HG03520 (cell line): ENCODE results near the gene ULK1.
"Not testable (repeated sequence)": the region's sequence is repeated elsewhere in the genome, so short reads cannot be mapped to it uniquely, and the experiment has no call there.

ENCODE experiments used
- ATAC-seq: cut with Tn5 transposase; IDR thresholded peaks from one replicate; pipeline ENCODE4 v1.9.1; 2021; ENCODE audit warnings: mild to moderate bottlenecking, moderate library complexity; ENCODE audit not compliant: unreplicated experiment

Gene ULK1

DNA sequence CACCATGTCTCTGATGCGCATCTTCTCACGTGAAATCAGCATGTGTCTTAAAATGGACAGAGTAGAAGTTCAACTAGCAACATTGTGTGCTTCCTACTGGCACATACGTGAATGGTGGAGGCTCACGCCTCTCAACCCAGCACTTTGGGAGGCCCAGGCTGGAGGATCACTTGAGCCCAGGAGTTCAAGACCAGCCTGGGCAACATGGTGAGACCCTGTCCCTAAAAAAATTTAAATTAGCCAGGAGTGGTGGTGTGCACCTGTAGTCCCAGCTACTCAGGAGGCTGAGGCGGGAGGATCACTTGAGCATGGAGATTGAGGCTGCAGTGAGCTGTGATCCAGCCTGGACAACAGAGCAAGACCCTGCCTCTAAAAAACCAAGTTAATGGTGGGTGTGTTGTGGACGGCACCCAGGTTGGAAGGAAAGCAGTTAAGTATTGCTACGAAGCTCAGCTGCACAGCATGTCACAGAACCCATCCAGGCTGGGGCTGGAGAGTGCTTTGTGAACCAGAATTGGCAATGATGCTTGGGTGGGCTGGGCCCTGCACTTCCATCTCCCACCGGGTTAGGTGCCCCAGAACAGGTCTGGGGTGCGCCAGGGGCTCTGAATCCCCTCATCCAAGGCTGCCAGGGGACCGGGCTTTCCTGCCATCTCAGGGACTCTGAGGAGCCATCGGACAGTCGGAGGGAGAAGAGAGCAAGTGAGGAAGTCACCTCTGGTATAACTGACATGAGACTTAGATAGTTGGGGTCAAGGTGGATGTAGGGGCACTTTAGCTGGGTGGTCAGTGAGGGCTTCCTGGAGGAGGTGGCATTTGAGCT, 33.0 kb upstream of the ULK1 start:
- ATAC-seq: no peak

DNA sequence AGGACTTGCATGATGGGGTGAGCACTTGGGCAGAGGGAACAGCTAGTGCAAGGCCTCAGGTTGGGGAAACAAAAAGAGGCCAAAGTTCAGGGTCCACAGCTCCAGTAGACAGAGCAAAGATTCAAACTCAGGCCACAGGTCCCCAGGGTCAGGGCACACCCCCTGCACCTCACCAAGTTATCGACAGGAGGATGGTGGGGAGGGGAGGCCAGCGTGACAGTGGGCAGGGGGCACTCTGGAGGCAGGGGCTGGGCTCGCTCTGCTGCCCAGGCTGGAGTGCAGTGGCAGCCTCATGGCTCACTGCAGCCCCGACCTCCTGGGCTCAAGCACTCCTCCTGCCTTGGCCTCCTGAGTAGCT, 32.4 kb upstream of the ULK1 start:
- ATAC-seq: no peak

DNA sequence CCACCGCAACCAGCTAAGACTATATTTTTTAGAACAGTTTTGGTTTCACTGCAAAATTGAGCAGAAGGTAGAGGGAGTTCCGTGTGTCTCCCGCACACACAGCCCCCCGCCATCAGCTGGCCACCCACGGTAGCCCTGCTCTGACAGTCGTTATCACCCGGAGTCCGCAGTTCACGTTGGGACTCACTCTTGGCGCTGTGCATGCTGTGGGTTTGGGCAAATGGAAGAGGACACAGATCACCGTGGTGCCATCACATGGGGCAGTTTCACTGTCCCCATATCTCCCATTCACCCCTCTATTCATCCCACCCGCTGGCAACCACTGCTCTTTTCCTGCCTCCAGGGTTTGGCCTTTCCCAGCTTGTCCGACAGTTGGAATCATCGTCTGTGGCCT, 31.8 kb upstream of the ULK1 start:
- no peak for ATAC-seq

DNA sequence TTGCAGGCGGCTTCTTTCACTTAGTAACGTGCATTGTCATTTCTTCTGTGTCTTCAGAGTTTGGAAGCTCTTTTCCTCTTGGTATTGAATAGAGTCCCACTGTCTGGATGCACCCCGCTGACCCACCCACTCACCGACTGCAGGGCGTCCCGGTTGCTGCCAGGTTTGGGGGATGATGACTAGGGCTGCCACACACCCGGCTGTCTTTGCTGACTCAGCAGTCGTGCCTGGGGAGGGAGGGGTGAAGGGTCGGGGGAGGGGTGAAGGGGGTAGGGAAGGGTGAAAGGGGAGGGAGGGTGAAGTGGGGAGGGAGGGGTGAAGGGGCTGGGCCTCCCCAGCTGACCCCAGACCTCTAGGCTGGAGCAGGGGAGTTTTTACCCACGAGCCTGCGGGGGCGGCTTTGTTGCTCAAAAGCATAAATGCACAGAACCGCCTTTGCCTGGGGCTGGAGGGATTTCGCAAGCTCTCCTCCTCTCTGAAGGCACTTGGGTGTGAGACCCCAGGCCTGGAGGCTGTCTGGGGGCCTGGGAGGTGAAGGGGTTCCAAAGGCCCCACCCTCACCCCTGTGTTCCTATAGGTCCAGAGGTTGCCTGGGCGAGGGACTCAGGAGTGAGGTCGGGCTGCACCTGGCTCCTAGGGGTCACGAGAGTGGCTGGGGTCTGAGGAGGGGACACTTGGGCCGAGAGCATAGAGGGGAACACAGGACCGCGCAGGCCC, 31.3 kb upstream of the ULK1 start:
- ATAC-seq: no peak

DNA sequence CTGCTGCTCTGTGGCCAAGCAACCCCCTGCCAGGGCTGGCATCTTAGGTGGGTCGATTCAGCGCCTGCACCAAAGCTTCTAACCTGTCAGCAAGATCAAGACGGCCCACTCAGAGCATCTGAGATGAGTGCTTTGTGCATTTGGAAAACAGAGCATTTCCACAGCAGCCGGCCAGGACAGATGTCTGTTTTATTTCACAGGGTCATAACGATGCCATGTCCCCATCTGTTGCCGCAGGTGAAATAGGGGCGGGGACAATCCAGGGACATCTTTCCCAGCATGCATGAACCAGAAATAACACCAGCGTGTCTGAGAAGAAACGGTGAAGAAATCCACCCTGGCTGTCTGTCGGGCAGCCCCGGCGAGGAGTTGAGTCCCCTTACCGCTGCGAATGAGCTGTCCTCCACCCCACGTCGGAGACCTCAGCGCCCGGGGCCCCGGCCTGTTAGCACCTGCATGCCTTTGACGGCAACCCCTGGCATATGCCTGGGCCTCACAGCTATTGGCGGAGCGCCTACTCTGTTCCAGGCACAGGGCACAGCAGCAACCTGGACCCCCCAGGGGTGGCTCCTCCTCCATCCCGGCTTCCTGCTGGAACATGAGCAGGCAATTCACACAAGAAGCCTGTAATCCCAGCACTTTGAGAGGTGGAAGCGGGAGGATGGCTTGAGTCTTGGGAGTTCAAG, 30.6 kb upstream of the ULK1 start:
- no peak for ATAC-seq

DNA sequence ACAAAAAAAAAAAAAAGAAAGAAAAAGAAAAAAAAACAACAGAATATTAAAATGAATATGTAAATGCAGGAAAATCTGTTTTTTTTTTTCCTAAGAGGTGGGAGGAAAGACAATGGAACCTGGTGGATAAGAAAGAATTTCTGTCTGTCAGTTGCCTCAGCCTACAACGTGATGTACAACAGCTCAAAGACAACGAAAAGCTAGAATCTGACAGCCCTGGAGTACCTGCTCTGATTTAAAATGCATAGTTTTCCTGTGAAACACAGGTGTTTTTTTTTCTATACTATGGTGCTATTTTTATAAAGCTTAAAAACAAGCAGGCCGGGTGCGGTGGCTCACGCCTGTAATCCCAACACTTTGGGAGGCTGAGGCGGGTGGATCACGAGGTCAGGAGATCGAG, 30.0 kb upstream of the ULK1 start:
- no peak for ATAC-seq

DNA sequence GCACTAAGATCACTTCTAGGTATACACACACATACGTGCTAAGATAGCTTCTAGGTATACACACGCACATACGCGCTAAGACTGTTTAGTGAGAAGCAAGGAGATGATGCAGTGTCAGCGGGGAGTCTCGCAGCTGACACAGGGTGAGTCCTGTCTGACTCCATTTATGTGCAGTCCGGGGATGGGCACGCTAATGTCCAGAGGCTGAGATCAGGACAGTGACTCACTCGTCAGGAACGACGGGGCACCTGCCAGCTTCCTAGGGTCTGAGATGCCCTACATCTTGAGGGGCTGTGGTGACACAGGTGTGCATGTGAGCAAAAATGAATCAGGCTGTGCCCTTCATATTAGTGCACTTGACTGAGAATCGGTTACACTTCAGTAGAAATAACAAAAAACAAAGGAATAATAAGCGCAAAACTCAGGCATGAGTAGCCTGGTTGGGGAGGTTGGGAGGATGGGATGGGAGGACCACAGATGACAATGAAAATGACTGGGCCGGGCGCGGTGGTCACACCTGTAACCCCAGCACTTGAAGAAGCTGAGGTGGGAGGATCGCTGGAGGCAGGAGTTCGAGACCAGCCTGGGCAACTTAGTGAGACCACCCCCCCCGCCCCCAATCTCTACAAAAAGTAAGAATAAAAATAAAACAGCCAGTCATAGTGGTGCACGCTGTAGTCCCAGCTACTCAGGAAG, 29.1 kb upstream of the ULK1 start:
- ATAC-seq: no peak

DNA sequence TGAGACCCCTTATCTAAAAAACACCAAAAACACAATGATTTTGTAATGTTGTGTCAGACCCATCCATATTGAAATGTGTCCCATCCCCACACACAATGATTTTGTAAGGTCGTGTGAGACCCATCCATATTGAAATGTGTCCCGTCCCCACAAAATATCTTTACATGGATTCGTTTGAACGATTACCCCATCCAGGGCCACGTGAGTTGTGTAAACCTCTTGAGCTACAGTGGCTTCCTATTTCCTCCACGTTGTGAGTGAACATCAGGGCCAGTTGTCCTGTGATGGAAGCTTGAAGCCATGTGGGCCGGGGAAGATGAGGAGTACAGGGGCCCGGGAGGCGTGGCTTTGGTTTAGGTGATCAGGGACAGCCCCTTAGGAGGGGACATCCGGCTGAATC, 27.0 kb upstream of the ULK1 start:
- no peak for ATAC-seq

DNA sequence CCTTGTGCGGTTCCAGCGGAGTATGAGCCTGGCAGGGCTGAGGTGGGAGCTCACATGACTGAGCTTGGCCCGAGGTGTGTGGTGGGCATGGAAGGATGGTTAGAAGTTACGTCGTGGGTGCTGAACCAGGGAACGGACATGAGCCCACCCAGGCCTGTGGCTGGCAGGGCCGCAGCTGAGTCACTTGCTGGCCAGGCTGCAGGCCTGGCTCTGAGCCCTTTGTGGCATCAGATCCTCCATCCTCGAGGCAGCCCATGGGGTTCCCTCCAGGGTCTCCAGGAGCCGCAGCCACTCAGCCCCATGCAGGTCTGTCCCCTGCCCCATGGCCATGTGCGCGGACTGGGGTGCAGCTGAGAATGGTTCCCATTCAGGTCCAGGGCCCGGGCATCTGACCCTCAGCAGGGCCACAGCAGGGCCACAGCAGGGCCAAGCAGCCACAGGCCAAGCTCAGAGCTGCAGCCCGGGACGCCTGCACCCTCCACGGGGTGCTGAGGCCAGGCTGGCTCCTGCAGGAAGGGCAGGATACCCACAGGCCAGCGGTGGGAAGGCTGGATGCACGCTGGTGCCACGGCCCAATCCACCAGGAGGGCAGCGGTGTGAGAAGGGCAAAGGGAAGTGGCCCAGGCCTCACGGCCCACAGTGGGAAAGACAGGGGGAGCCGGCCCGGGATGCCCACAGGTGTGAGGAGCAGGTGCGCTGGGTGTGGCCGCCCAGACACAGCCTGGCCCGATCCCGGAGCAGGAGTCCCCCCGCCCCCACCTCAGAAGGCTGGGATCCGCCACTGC, 26.3 kb upstream of the ULK1 start:
- ATAC-seq: no peak

DNA sequence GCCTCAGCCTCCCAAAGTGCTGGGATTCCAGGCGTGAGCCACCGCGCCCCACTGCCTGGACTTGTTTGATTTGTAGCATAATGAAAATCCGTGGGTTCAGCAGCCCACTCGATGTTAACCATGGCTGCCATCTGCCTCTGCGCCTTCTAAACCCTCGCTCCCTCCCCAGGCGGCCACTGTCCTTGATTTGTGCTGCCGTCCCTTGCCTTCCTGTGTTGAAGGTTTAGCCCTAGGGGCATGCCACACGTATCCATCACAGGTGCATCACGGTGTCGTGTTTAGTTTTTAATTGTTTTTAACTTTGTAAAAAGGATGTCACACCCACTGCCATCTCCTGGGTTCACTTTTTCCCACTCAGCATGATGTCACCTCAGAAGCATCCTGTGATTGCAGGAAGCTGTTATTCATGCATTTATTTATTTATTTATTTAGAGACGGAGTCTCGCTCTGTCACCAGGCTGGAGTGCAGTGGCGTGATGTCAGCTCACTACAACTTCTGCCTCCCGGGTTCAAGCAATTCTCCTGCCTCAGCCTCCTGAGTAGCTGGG, 24.5 kb upstream of the ULK1 start:
- ATAC-seq: no peak

DNA sequence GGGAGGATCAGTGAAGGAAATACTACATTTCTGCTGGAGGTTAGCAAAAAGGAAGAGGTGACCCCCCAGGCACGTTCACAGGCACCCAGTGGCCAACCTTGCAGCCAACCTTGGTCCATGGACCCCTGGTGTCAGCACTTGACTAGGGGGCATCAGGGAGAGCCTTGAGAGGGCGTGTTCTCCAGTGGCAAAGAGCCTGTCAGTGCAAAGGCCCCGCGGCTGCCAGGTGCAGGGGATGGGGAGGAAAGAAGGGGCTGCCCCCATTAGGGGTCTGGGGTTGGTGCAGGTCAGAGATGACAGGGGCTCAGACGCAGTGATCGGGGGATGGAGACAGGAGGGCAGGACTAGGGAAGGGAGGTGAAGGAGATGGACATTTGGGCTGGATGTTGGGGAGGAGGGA, 22.7 kb upstream of the ULK1 start:
- ATAC-seq: no peak

DNA sequence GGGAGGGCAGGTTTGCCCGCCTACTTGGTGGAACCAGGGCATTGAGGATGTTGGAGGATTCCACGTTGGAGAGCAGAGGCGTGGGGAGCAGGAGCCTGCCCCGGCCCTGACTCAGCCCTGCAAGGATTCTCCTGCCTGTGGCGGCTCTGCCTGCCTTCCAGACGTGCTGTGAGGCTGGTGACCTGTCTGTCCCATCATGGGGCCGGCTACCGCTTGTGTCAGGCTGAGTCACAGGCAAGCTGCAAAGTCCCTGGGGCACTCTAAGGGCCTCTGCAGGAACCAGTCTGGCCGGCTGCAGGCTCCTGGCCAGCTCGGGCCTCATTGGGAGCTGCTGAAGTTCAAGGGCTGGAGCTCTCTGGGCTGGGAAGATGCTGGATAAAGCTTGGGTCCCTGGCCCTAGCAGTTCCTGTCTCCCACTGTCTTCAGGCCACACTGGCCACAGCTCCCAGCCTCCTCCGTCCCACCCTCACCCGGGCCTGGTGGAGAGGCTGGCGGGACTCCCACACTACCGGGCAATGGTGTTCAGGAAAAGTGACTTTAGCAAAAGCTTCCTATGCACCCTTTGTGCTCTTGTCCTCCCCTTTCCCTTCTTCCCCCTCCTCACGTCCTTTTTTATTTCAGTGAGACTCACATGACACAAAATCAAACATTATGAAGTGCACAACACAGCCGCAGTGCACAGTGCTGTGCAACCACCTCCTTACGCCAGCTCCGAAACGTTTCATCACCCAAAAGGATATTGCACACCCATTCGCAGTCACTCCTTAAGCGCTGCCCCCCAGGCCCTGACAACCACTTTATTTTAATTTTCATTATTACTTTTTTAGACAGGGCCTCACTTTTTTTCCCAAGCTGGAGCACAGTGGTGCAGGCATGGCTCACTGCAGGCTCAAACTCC, 22.0 kb upstream of the ULK1 start:
- no peak for ATAC-seq

DNA sequence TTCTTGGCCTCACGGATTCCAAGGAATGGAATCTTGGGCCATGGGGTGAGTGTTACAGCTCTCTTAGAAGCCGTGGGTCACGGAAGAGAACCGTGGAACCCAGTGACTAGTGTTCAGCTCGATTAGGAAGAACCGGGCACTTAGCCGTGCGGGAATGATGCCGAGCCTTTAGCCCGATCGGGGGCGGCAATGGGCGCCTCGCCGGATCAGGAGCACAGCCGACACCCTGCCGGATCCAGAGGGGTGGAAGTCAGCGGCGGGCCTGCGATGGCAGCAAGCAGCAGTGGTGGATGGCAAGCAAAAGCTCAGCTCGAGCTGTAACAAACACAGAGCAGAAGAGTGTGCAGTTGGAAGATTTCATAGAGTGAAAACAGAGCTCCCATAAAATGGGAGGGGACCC, 21.1 kb upstream of the ULK1 start:
- no peak for ATAC-seq

DNA sequence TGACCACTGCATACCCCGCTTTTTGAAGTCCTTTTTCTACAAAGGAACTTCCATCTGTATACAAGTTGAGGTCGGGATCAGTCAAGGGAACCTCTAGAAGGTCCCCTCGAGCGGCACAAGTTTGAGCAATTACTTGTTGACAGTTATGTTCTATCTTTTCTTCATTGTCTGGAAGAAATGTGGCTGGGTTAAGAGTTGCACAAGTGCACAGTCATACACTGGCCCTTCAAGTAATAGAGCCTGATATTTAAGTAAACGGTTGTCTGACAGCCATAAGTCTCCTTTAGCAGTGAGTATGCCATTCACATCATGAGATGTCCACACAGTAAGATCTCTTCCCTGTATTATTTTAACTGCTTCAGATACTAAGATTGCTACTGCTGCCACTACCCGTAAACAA, 19.4 kb upstream of the ULK1 start:
- not testable (repeated sequence) for ATAC-seq

DNA sequence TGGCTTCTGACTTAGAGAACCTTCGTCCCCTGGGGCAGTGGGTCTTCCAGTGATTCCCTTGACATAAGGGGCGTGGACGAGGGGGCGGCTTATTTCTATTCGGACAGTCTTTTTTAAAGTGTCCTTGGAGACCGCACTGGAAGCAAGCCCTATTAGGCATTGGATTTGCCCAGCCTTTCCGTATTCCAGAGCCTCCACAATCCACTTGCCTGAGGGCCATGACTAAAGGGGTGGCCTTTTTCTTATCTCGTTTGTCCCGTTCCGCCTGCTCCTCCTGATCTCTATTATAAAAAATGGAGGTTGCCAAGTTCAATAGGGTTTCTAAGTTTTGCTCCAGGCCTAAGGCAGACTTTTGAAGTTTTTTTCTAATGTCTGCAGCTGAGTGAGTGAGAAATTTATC, 17.2 kb upstream of the ULK1 start:
- not testable (repeated sequence) for ATAC-seq

DNA sequence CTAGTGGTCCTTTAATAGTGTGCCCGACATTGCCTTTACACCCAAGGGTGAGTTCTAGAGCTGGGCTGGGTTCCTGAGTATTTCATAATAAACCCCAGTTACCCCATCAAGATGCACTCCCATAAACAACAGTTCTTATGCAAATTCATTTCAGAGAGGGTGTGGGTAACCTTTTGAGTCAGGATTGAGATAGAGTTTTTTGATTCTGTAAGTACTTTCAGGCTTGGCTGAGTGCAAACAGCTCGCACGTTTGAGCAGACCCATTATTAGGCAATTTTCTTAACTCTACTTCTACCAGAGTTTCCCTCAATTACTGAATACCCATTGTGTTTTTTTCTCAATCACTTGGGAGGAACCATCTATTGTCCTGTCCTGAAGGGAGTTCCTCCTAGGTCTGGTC, 16.0 kb upstream of the ULK1 start:
- ATAC-seq: not testable (repeated sequence)

DNA sequence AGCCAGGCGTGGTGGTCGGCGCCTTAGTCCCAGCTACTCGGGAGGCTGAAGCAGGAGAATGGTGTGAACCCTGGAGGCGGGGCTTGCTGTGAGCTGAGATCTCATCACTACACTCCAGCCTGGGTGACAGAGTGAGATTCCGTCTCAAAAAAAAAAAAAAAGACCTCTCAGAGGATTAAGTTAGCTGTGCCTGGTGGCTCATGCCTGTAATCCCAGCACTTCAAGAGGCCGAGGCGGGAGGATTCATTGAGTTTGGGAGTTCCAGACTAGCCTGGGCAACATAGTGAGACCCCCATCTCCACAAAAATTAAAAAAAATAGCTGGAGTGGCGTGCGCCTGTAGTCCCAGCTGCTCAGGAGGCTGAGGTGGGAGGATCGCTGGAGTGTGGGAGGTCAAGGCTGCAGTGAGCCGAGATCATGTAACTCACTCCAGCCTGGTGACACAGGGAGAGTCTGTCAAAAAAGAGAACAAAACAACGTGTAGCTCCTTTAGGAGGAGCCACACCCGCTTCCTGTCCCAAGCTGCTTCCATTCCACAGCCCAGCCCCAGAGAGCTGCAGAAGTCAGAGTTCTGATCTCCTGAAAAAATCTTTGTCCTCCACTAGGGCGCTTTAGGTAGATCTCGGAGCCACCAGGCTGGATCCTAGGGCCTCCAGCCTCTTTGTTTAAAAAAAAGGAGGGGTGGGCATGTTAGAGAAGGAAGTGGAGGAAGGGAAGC, 11.5 kb upstream of the ULK1 start:
- no peak for ATAC-seq

DNA sequence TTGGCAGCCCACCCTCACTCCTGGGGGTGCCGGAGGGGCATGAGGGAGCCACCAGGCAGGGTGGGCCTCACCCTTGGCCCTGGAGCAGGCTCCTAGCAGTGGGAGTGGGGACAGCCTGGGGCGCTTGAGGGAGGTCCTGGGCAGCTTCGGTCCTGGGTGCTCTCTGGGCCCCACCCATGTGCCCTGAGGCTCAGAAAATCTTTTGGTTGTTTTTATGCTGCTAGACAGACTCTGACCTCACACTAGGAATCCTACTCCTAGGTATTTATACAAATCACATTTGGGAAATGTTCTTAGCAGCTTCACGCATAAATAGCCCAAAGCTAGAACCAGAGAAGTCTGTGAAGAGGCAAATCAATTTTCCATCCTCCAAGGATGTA, 10.9 kb upstream of the ULK1 start:
- ATAC-seq: no peak

DNA sequence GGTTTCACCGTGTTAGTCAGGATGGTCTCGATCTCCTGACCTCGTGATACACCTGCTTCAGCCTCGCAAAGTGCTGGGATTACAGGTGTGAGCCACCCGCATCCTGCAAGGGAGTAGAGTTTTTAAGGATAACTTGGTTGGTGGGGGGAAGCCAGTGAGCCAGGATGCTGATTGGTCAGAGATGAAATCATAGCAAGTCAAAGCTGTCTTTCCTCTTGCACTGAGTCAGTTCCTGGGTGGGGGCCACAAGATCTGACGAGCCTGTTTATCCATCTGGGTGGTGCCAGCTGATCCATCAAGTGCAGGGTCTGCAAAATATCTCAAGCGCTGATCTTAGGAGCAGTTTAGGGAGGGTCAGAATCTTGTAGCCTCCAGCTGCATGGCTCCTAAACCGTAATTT, 9.3 kb upstream of the ULK1 start:
- ATAC-seq: not testable (repeated sequence)
